Thyroid gland (tissue), 4 donors: Measurements from ENCODE around the gene FCGBP. TPM values are rescaled to one million over a fixed set of nuclear protein-coding genes. Genes with fewer than 3 reads are reported as not detected.
A peak's percentile ranks its signal among the peaks of the same experiment; 100 is the strongest.

Experiments
- DNase-seq, 2 donors: peaks; one replicate each; pipeline ENCODE4 v3.0.0-alpha.2; 2019
- H3K27ac ChIP-seq, 3 donors: fragments of 200-600 bp; sonication (generic); 1 replicate in 2 of 3; 2 replicates in 1 of 3; pipeline ENCODE4 v1.5.1; 2016 to 2019; ENCODE audit warnings: mild to moderate bottlenecking in 1 of 3, moderate library complexity in 1 of 3
- H3K27me3 ChIP-seq: fragments of 200-600 bp; sonication (generic); one replicate; pipeline ENCODE4 v1.5.1; 2019
- H3K36me3 ChIP-seq, 2 donors: fragments of 200-600 bp; sonication (generic); one replicate each; pipeline ENCODE4 v1.5.1; 2016 to 2019
- H3K4me1 ChIP-seq, 2 donors: fragments of 200-600 bp; sonication (generic); one replicate each; pipeline ENCODE4 v1.5.1; 2017 to 2019
- H3K4me3 ChIP-seq, 3 donors: fragments of 200-600 bp; sonication (generic); replicated peaks in 1 of 3; 1 replicate in 2 of 3; 2 replicates in 1 of 3; pipeline ENCODE4 v1.5.1; 2016; ENCODE audit warnings: mild to moderate bottlenecking in 1 of 3
- H3K9me3 ChIP-seq: fragments of 200-600 bp; sonication (generic); one replicate; pipeline ENCODE4 v1.5.1; 2017
- POLR2A ChIP-seq, 2 donors: fragments of 450-650 bp; IDR thresholded peaks; one replicate each; pipeline ENCODE4 v1.6.1; 2017; ENCODE audit warnings: antibody characterized with exemption in 2 of 2, mild to moderate bottlenecking in 2 of 2, moderate library complexity in 1 of 2
- WGBS, 2 donors: methylation state at CpG; one replicate each; pipeline ENCODE4 v1.1.5; 2017; 5-methylcytosine and 5-hydroxymethylcytosine counted together
- intact Hi-C: fragments of 100-400 bp; cut with DNase I; formaldehyde crosslinking; loops from one replicate; pipeline ENCODE4 v1.15.1; 2023
- total RNA-seq, 4 donors: library from RNA; depleted of rRNA; stranded (reverse); fragments of >200 nt; gene quantifications; one replicate each; pipeline ENCODE4 v1.2.3, GENCODE V29; 2016
- TF ChIP-seq, protein P1 (sequence below), 6 experiments: fragments of 200-600 bp in 3 of 6; fragments of 450-650 bp in 3 of 6; sonication (generic) in 3 of 6; IDR thresholded peaks; one replicate each; pipeline ENCODE4 v1.5.1; 2016 to 2019; ENCODE audit warnings: antibody characterized with exemption in 6 of 6, mild to moderate bottlenecking in 2 of 6, inconsistent platforms in 1 of 6, moderate library complexity in 1 of 6

Gene FCGBP
- total RNA-seq, 4 donors from 2014 or later: 213 to 975 (median 755) TPM

DNA sequence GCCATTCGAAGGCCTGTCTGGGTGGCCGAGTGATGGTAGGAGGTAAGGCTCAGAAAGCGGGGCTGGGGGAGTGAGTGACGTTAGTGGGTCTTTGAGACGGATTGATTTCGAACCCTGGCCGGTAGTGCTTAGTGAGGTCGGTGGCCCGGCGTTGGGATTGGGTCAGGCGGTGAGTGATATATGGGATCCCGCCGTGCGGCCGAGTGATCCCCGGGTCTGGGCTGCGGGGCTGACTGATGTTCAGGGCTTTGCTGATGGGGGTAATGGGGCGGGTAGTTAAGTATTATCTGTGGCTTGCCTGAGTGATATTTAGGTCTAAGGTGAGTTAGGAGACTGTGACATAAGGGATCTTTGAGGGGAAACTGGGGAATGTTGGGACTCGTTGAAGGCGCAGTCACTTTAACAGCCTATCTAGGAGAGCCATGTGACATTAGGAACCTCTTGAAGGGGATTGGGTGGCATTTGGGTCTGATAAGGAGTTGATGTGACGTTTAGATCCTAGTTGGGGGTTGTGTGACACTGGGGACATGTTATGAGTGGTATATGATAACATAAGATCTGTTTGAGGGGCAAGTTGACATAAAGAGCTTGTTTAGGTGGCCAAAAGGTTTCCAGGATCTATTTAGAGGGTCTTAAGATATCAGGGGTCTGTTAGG is 37.1 kb upstream of the FCGBP start:
- peaks cover 23 to 41% of the 10 kb centered on the region in 2 donors for H3K4me1 ChIP-seq
- intact Hi-C loops: loop anchor here (5.0 to 10.0 kb wide), 3 partner anchors 79 to 179 kb away; partner anchors contain the start of gene FBL
- peaks cover 36 to 37% of the 10 kb centered on the region in 2 donors for H3K36me3 ChIP-seq
- peak overlapping the region; percentile 38 to 64 (median 41) for H3K4me3 ChIP-seq
- no peak for DNase-seq
- no peaks in the 10 kb centered on the region for H3K27me3 ChIP-seq
- peak overlapping the region in 2 of 3 donors; percentile 62 to 73 for H3K27ac ChIP-seq
- H3K9me3 ChIP-seq: no peaks in the 10 kb centered on the region
- 2% methylated on average over 21 of the region's 21 CpGs for WGBS, 2 donors
- no peak for TF ChIP-seq POLR2A (IDR thresholded peaks at IDR 0.05)
- TF ChIP-seq, protein P1, sequence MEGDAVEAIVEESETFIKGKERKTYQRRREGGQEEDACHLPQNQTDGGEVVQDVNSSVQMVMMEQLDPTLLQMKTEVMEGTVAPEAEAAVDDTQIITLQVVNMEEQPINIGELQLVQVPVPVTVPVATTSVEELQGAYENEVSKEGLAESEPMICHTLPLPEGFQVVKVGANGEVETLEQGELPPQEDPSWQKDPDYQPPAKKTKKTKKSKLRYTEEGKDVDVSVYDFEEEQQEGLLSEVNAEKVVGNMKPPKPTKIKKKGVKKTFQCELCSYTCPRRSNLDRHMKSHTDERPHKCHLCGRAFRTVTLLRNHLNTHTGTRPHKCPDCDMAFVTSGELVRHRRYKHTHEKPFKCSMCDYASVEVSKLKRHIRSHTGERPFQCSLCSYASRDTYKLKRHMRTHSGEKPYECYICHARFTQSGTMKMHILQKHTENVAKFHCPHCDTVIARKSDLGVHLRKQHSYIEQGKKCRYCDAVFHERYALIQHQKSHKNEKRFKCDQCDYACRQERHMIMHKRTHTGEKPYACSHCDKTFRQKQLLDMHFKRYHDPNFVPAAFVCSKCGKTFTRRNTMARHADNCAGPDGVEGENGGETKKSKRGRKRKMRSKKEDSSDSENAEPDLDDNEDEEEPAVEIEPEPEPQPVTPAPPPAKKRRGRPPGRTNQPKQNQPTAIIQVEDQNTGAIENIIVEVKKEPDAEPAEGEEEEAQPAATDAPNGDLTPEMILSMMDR (IDR thresholded peaks at IDR 0.05): no peak

DNA sequence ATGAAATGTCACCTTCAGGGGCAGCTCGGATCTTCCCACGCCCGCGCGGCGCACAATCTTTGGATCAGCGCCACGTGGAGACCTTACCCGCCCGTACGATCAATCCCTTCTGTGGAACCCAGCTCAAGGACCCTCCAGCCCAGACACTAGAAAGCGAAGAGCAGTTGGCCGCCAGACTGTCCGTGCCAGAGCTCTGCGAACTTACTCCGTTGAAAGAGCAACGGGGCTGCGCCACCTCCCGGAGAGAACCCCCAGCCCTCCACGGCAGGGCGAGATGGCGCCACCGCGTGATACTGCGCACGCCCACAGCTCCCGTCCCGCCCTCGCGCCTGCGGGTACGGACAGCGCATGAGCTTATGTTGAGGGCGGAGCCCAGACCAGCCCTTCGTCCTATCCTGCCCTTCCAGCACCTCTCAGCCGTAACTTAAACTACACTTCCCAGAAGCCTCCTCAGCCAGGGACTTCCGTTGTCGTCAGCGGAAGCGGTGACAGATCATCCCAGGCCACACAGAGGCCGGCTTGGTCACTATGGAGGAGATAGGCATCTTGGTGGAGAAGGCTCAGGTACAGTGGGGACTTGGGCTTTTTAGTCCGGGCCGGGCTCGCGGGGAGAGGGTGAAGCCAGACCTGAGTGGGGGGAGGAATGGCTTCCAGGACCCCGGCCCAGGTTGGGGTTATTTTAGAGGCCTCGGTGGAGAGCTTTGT is 36.4 kb upstream of the FCGBP start, which contains the start of gene PSMC4:
PSMC4 (plus strand) TSS at position 491 of the 705 bp plus-strand sequence; CDS start at position 529, 38 bp downstream.
- TF ChIP-seq, protein P1 (IDR thresholded peaks at IDR 0.05): peak; percentile 33 to 95 (median 73)
- peak in 1 of 2 donors; percentile 87 for TF ChIP-seq POLR2A (IDR thresholded peaks at IDR 0.05)
- peaks cover 23 to 42% of the 10 kb centered on the region in 2 donors for H3K4me1 ChIP-seq
- H3K4me3 ChIP-seq: peak within 1 kb of the TSS; percentile 38 to 64 (median 41)
- no peaks in the 10 kb centered on the region for H3K27me3 ChIP-seq
- peak; percentile 99 for DNase-seq
- WGBS, 2 donors: 0% methylated on average over 23 to 25 of the region's 47 CpGs
- intact Hi-C loops: loop anchor here (5.0 to 10.0 kb wide), 3 partner anchors 79 to 179 kb away; partner anchors contain the start of gene FBL
- peak within 1 kb of the TSS; percentile 83 to 92 (median 84) for H3K27ac ChIP-seq
- no peaks in the 10 kb centered on the region for H3K9me3 ChIP-seq
- peaks cover 35 to 36% of the 10 kb centered on the region in 2 donors for H3K36me3 ChIP-seq

DNA sequence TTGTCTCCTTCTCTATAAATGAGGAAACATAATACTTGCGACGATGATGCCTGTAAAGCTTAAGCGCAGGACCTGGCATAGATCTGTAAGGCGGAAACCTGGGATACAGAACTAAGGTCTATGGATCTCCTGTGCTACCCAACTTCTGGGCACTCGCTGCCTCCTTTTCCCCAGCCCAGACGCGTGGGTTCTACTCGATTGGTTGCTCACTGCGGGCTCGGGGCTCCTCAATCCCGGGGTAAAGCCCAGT is 35.9 kb upstream of the FCGBP start:
- no peaks in the 10 kb centered on the region for H3K27me3 ChIP-seq
- WGBS, 2 donors: 3 to 4% methylated on average over 11 of the region's 11 CpGs

DNA sequence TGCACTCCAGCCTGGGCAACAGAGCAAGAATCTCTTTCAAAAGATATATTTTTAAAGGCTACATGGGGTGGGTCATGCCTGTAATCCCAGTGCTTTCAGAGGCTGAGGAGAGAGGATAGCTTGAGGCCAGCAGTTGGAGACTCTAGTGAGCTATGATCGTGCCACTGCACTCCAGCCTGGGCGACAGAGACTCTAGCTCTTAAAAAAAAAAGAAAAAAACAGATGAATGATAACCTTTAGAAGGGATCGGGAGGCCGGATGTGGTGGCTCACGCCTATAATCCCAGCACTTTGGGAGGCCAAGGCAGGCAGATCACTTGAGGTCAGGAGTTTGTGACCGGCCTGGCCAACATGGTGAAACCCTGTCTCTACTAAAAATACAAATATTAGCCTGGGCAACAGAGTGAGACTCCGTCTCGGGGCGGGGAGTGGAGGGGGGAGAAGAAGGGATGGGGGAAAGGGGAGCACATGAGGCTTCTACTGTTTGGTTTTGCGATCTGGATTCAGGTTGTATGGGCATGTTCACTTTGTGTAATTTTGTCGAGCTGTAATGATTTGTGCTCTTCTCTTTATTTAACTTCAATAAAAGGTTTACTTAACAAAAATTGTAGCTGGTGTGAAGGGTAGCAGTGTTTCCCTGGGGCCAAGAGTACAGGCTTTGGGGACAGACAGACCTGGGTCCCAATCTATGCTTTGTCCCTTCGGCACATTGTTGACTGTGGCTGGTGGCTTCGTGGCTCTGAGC is 35.4 kb upstream of the FCGBP start:
- H3K36me3 ChIP-seq: peaks cover 25 to 27% of the 10 kb centered on the region in 2 donors
- H3K27me3 ChIP-seq: no peaks in the 10 kb centered on the region
- peak overlapping the region; percentile 83 to 92 (median 84) for H3K27ac ChIP-seq
- TF ChIP-seq, protein P1 (IDR thresholded peaks at IDR 0.05): no peak
- intact Hi-C loops: loop anchor here (5.0 to 10.0 kb wide), 3 partner anchors 78 to 178 kb away; partner anchors contain the start of gene FBL
- 68 to 77% methylated on average over 13 of the region's 13 CpGs for WGBS, 2 donors
- peak; percentile 28 to 57 for DNase-seq
- no peaks in the 10 kb centered on the region for H3K9me3 ChIP-seq
- H3K4me3 ChIP-seq: peak overlapping the region in 1 of 3 donors; percentile 38
- peaks cover 23 to 47% of the 10 kb centered on the region in 2 donors for H3K4me1 ChIP-seq

More for the DNA sequence above, 35.9 kb upstream of the FCGBP start:
- Histone ChIP-seq H3K4me1 (peaks cover 23 to 47% of the 10 kb centered on the region in 2 donors), H3K27ac (peak overlapping the region; percentile 83 to 92 (median 84)), H3K4me3 (peak overlapping the region in 1 of 3 donors; percentile 38), H3K36me3 (peaks cover 30 to 31% of the 10 kb centered on the region in 2 donors), H3K9me3 (no peaks in the 10 kb centered on the region)
- intact Hi-C loops: loop anchor here (5.0 to 10.0 kb wide), 3 partner anchors 78 to 178 kb away; partner anchors contain the start of gene FBL
- DNase-seq: no peak
- TF ChIP-seq, protein P1 (IDR thresholded peaks at IDR 0.05): no peak
- no peak for TF ChIP-seq POLR2A (IDR thresholded peaks at IDR 0.05)
